ENCODE measurements around the gene ARHGAP29.

ARHGAP29 gene

DNA sequence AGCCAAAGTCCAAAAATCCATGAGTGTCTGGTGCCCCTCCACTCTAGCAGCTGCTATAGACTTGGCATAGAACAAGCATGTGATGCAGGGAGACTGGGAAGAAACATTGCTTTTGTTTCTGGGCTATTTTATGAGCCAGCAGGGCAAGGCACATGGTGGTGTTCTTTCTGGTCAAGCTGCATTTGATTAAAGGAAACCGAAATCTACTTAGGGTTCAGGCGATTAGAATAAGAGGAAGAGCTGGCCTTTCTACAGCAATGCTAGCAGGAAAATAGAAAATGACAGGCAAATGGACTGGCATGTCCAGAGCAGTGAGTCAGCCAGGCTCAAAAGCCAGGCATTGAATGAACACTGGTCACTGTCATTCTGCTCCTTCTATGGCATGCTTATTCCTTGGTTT lies 28.5 kb upstream of the ARHGAP29 start:
- in situ Hi-C loops (cut with MboI; ENCODE audit: low sequenced_read_pairs): no loop called here

DNA sequence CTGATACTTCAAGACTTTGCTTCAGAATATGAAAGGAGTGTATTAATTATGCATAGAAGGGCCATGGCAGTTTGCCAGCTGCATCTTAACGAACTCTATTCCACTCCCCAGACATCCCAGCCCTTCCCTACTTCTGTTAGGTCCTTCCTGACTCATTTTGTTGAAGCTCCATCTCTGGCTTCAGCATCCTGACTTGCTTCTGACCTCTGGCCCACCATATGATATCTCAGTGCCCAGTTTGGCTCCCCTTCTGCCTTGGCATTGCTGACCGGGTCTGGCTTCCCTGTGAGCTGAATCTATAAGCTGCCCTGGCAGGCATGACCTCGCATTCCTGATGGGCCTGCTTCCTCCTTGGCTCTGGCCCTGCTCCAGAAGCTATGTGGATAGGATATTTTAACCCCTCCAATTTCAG lies 27.6 kb upstream of the ARHGAP29 start:
- in situ Hi-C loops (cut with MboI; ENCODE audit: low sequenced_read_pairs): no loop called here

DNA sequence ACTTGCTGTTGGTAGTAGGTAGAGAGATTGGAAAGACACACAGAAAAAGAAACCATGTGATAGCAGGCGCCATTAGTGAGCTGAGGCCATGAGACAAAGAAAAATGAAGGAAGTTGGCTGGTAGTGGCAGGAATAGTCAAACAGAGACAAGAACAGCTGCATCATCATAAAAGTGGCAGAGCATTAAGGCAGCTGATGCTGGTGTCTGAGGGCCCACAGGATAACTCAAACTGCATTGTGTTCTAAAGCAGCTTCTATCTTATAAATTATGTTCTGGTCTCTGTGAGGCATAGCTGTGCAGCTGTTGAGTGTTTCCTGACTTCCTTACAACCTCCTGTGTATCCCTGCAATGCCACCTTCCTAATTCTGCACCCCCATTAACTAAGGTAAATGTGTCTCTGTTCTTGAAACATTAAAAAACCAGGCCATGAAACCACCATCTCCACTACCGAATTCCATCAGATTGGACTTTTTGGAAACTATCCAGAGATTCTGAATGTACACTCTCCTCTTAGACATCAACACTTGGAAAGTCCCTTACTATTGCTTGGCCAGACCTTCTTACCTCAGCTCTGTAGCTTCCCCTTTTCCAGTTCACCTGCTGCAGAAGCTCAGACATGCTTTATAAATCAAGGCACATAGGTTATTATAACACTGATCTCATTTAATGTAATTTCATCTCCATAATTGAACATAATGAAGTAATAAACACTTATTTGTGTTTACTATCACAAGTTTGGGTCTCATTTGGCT lies 23.4 kb upstream of the ARHGAP29 start:
- in situ Hi-C loops (cut with MboI; ENCODE audit: low sequenced_read_pairs): no loop called here

DNA sequence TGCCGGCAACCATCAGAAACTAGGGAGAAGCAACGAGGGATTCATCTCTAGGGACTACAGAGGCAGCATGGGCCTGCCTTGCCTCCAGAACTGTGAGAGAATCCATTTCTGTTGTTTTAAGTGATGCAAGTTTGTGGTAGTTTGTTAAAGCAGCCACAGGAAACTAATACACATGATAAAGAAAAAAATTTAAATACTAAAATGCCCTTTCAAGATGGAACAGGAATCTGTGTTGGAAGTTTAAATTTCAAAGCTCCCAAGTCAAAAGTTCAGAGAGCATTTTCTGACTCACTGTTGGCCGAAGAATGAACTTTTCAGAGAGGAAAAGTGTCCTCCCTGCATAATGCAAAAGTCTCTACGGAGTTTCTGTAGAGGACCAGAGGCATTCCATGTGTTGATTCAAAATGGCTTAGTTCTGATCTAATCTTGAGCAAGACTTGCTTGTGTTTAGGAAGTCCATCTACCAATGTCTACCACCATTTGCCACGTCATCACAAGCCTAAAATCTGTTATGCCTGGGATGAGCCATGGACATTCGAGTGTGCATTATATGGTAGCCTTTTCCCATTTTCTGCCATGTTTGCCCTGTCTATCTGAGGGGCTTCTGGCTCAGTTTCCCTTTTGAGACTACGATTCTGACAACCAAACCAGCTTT lies 22.4 kb upstream of the ARHGAP29 start:
- in situ Hi-C loops (cut with MboI; ENCODE audit: low sequenced_read_pairs): no loop called here

DNA sequence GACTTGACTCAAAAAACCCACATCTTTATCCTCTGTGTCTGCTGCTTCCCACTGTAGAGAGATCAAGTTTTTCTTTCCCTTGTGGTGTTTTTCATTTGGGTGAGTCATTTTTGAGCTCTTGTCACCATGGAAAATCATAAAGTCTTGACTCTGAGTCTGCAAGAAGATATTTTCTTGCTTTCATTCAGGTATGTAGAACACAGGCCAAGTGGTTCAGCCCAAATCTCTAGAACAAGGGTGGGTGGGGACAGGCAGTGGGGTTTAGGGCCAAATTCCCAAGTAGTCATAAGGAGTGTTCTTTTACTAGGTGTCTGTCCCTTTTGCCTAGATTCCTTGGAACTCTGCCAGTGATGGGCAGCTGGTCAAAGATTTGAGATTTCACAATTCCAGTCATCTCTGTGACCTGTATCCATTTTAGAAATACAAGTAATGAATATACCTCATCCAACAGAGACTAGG lies 21.5 kb upstream of the ARHGAP29 start:
- in situ Hi-C loops (cut with MboI; ENCODE audit: low sequenced_read_pairs): no loop called here

DNA sequence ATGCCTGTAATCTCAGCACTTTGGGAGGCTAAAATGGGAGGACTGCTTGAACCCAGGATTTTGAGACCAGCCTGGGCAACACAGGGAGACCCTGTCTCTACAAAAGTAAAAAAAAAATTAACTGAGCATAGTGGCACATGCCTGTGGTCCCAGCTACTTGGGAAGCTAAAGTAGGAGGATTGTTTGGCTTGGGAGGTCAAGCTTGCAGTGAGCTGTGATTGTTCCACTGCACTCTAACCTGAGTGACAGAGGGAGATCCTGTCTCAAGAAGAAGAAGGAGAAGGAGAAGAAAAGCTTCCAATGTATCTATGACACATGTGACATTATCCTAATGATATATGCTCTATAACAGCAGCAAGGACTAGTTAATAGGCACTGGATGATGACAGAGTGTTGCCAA lies 20.1 kb upstream of the ARHGAP29 start:
- in situ Hi-C loops (cut with MboI; ENCODE audit: low sequenced_read_pairs): no loop called here

DNA sequence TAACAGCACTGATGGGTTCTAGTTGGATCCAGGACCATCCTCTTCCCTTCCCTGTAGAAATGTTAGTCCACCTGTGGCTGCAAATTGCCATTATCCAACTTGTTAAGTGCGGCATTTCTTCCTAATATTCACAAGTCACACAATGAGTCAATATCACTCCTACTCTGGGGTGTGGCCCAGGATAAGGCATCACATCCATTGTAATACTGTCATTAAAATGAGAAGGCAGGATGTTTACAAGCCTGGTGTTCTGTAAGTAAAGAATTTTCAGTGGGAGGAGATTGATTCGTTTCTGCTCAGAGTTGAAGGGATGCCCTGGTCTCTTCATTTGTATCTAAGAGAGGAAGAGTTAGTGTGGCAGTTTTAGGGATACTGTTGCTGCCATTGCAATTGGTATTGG lies 18.1 kb upstream of the ARHGAP29 start:
- in situ Hi-C loops (cut with MboI; ENCODE audit: low sequenced_read_pairs): no loop called here

DNA sequence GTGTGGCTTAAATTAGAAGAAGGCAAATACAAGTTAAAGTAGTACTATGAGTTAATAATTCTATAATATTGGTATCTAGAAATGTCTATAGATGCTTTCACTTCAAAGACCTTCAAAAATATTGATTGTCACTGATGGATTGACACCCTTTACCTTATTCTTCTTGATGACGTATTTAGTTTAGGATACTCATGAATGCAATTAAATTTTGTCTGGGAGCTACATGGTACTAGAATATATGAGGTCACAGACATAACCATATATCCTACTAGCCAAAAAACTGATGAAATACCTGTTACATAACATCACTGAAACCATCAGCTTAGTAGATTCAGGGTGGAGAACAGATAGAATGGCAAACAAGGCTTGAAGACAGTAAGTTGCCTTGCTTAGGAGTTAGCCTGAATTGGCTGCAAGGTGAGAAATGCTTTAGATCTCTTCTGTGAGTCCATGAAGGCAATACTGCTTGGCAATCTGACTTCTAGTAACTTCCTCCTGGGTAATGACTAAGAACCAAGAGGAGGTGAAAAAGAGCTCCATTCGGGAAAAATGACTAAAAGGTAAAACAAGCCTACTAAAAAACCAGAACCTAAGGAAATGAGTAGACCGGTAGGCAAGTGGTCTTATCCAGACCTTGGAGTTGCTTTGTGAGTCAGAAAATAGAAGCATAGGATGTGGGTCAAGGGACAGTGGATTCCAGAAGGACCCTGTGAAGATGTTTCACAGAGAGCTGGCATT lies 16.9 kb upstream of the ARHGAP29 start:
- in situ Hi-C loops (cut with MboI; ENCODE audit: low sequenced_read_pairs): no loop called here

DNA sequence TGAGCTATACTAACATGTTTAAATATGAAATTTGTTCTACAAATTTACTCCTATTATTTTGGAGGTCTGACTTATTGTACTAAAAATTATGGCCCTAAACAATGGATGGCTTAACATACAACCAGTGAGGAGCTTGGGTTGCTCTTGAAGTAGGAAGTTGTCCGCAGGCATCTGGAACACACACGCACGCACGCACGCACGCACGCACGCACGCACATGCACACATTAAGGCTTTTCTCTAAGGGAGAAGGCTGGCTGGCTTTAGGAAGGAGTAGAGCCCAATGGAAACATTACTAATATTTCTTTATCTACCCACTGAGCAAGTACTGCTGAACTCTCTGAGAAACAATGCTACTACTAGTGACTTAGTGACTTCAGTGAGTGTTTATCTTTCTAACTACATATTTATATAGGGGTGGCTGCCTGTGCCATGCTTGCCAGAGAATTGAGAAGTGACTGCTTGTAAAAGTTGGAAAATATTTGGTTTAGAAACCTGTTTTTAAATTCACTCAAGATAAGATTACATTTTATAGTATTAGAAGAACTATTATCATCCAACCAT lies 16.2 kb upstream of the ARHGAP29 start:
- in situ Hi-C loops (cut with MboI; ENCODE audit: low sequenced_read_pairs): no loop called here

DNA sequence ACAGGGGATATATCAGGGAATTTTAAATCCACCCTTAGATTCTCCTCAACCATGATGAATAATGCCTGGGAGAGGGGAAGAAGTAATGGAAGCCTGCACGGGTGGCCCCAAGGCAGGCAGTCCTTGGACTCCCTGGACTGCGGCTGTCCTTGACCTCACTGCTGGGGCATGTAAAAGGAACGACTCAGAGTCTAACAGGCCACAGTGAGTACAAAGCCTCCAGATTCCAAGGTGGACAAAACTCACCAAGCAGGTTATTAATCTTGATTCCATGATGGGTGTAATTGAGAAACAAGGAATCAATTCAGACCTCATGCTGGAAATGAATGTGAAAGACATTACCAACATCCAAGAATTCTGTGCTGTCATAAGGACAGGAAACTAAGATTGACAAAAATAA lies 13.0 kb upstream of the ARHGAP29 start:
- in situ Hi-C loops (cut with MboI; ENCODE audit: low sequenced_read_pairs): no loop called here

DNA sequence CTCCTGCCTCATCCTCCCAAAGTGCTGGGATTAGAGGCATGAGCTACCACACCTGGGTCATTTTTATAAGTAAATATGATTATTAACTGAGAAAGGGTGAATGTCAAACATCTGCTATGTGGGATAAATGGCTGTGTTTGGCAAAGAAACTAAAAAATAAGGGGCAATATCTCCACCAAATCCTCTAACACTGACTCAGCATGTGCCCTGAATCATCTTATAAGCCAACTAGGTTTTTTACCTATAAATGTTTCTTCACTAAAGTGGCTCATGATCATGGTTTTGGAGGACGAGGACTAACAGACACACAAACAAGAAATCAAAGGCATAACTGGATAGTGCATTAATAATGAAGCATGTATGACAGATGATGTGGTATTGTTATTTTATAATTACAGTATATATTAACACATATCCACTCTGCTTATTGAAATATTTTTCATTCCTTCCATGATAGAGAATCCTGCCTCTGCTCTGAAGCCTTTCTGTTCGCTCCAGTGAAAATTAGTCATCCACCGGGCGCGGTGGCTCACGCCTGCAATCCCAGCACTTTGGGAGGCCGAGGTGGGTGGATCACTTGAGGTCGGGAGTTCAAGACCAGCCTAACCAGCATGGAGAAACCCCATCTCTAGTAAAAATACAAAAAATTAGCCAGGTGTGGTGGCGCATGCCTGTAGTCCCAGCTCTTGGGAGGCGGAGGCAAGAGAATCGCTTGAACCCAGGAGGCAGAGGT lies 11.7 kb upstream of the ARHGAP29 start:
- in situ Hi-C loops (cut with MboI; ENCODE audit: low sequenced_read_pairs): no loop called here

DNA sequence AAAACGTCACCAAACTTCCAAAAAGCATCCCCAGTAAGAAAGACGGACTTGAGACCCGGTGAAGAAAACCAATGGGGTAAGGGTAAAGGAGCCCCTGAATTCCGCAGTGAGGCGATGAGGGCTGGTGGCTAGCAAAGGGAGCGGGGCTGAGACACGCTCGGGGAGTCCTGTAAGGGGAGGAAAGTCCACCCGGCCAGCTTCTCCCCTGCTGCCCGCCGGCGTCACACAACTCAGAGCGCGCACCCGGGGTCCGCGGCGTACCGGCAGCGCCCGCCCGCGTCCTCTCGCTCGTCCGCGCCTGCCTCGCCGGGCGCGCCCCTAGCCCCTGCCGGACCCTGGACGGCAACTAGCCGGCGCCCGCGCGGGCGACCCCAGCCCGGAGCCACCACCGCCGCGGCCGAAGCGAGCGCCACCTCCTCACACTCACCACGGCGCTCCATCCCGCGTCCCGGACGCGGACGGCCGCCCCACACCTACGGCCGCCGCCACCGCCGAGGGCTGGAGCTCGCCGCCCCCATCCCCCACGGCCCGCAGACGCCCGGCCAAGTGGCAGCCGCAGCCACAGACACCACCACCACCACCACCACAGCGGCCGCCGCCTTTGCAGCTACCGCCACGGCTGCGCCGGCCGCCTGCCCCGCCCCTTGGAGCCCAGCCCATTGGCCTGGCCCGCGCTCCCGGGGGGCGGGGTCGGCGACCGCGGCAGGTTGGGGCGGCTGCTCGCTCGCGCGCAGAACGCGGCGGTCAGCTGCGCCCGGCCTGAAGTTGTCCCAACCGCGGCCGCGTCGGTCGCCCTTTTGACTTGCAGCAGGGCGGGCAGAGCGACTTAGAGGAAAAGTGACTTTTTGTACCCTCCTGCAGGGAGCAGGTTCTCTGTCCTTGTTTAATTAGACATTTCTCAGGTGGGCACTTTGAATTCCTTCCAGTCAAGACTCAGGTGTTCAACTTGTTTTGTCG lies 10.0 kb upstream of the ARHGAP29 start:
- in situ Hi-C loops (cut with MboI; ENCODE audit: low sequenced_read_pairs): no loop called here

DNA sequence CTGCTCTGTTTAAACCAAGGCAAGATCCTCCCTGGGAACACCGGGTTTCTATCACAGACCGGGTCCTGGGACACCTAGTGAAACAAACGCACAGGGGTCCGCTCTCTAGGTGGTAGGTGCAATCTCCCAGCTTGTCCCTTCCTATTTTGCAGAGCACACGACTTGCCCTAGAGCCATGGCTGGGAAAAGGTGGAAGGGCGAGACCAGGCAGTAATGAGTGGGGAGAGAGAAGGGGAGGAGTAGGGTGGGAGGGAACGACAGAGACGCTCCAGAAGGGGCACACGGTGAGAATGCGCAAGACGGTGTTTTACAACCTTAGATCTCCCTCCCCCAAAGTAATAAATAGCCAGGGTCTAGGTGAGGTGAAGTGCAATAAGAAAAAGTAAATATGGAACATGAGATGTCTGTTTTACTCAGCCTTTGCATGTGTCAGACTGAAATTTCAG lies 9.3 kb upstream of the ARHGAP29 start:
- in situ Hi-C loops (cut with MboI; ENCODE audit: low sequenced_read_pairs): no loop called here

DNA sequence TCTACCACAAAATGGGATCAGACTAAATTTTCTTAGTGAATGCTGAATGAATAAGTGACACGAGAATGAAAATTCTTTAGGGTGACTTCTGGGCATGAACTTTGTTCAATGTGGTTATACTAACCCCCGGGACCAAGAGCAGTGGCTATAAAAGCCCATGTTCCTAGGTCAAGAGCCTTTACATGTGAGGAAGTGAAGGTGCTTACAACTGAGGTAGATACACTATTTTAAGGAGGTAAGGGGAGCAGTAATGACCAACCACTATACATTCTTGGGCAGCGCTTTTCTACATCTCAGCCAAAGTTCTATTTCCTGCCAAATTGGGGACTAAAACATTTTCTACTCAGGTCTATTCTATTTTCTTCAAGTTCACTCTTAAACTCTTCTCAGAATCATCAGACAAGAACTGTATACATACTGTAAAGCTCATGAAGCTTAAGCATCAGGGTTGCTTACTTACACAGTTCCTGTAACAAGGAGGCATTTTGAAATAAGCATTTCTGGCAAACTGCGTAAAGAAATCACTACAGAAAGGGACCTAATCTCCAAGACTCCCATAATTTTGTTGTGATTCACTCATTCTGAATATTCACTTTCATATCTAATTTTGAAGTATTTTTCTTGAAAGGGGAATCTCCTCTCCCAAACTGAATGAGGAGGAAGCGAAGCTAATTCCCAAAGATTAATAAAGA lies 8.5 kb upstream of the ARHGAP29 start:
- in situ Hi-C loops (cut with MboI; ENCODE audit: low sequenced_read_pairs): no loop called here

DNA sequence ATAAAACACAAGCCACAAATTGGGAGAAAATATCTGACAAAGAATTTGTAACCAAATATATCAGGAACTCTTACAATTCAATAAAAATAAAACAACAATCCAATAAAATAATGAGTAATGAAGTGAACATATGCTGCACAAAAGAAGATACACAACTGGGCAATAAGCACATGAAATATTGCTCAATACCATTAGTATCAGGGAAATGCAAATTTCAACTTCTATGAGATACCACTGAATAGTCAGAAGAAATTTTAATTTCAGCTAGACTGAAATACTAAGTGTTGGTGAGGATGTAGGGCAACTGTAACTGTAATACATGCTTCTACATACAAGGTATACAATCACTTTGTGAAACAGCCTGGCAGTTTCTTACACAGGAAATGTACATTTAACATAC lies 7.4 kb upstream of the ARHGAP29 start:
- in situ Hi-C loops (cut with MboI; ENCODE audit: low sequenced_read_pairs): no loop called here

DNA sequence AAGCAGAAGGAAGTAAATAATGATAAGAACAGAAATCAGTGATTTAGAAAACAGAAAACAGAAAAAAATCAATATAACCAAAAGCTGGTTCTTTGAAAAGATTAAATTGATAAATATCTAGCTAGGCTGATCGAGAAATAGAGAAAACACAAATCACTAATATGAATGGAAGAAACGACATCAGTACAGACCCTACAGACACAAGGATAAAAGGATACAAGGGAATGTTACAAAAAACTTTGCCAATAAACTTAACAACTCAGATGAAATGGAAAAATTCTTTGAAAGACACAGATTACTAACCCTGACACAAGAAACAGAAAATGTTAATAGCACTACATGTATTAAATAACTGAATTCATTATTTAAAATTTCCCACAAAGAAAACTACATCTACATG lies 6.3 kb upstream of the ARHGAP29 start:
- in situ Hi-C loops (cut with MboI; ENCODE audit: low sequenced_read_pairs): no loop called here

DNA sequence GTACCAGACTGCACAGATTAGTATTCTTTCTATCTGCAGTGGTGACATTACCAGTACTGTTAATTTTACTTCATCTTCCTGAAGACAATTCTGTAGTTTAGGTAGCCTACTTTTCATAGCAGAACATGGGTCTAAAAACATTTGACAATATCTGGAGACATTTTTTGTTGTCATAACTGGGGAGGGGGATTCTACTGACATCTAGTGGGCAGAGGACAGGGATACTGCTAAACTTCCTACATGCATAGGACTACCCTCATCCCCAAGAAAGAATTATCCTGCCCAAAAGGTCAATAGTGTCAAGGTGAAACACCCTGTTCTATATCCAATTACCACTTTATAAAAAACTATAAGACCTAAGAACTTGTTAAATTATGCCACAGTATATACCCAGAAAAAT lies 3.4 kb upstream of the ARHGAP29 start:
- in situ Hi-C loops (cut with MboI; ENCODE audit: low sequenced_read_pairs): no loop called here

DNA sequence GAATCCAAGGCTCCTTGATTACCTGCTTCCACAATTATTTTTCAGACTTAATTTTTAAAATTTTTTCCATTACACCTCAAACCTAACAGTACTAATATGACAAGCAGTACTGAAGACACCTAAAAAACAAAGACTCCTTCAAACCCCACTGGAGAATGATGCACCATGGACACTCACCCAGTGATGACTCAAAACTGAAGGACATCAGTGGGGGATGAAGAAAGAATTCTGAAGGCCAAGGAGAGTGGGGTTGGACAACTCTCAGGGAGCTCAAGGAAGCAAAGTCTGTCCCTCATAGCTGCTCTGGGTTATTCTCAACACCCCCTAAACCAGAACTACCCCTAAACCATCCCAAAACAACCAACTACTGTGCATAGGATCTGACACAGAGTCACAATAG lies 2.4 kb upstream of the ARHGAP29 start:
- in situ Hi-C loops (cut with MboI; ENCODE audit: low sequenced_read_pairs): no loop called here

DNA sequence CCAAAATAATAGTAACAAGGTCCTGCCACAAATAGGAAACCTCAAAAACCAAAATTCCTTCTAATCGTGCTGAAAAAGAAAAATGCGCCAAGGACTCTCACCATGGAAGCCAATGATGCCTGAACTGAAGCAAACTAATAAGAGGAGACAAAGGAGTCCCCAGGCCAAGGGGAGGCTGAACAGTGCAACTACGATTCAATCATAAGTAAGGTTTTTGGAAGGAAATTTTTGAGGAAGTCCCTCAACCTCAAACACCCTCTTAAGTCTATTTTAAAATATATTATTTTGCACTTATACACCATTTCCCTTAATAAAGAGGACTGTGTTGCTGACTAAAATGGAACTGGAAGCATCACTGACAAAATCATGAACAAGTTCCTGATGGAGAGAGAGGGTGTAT lies 1.7 kb upstream of the ARHGAP29 start:
- in situ Hi-C loops (cut with MboI; ENCODE audit: low sequenced_read_pairs): no loop called here

Data from HL-60/S4 treated with phorbol 12-myristate 13-acetate at 8.2 ng/mL for 4 days and 3 days (cell line).